IMR-90 (cell line): ENCODE data around the gene MAFG. TPM values are rescaled to one million over a fixed set of nuclear protein-coding genes. Genes with fewer than 3 reads are reported as not detected.

Experiments
- ATAC-seq: fragments of 200-7000 bp; cut with Tn5 transposase; 2 replicates; pipeline ENCODE4 v1.9.1; 2020; ENCODE audit warnings: low read depth, mild to moderate bottlenecking, moderate library complexity
- BruUV-seq: library from RNA; stranded (reverse); fragments of 400-500 nt; replicated peaks from 2 replicates; lab custom pipeline; 2021; lab: Mats Ljungman, UMichigan
- CTCF ChIA-PET: fragments of 300-600 bp; formaldehyde crosslinking; extraction: SDS; loops from one replicate; lab custom pipeline; 2021; ENCODE audit warnings: antibody characterized with exemption; lab: Yijun Ruan, JAX
- POLR2A ChIA-PET: fragments of 300-600 bp; sonication (Branson Sonifier 250); formaldehyde crosslinking; loops from one replicate; lab custom pipeline; 2022; ENCODE audit warnings: antibody characterized with exemption; ENCODE audit not compliant: unreplicated experiment; lab: Charles Lee
- DNase-seq: peaks from one replicate; pipeline ENCODE4 v3.0.0; 2013
- H2AFZ ChIP-seq: replicated peaks from 2 replicates; pipeline ENCODE3; 2013; ENCODE audit warnings: low read length, mild to moderate bottlenecking; ENCODE audit not compliant: poor library complexity
- H2AK5ac ChIP-seq: 2 replicates; pipeline ENCODE4 v1.6.1; 2013; ENCODE audit warnings: low read depth, low read length, inconsistent platforms
- H2AK9ac ChIP-seq: replicated peaks from 2 replicates; pipeline ENCODE3; 2013; ENCODE audit warnings: mild to moderate bottlenecking, low read depth, low read length, moderate library complexity; ENCODE audit not compliant: poor library complexity
- H2BK120ac ChIP-seq: 2 replicates; pipeline ENCODE4 v1.6.1; 2013; ENCODE audit warnings: low read depth, low read length, inconsistent platforms
- H2BK15ac ChIP-seq: 3 replicates; pipeline ENCODE4 v1.6.1; 2013; ENCODE audit warnings: low read depth, low read length, inconsistent platforms
- H2BK20ac ChIP-seq: 2 replicates; pipeline ENCODE4 v1.6.1; 2013; ENCODE audit warnings: low read depth, mild to moderate bottlenecking, inconsistent platforms, low read length, moderate library complexity
- H2BK5ac ChIP-seq: 2 replicates; pipeline ENCODE4 v1.6.1; 2013; ENCODE audit warnings: mild to moderate bottlenecking, low read depth, low read length, inconsistent platforms; ENCODE audit not compliant: poor library complexity, severe bottlenecking
- H3K14ac ChIP-seq: replicated peaks from 2 replicates; pipeline ENCODE4 v1.6.1; 2013; ENCODE audit warnings: low read depth, low read length, inconsistent platforms
- H3K18ac ChIP-seq: 2 replicates; pipeline ENCODE4 v1.6.1; 2013; ENCODE audit warnings: low read depth, low read length, control low read depth
- H3K23ac ChIP-seq: 2 replicates; pipeline ENCODE4 v1.6.1; 2013; ENCODE audit warnings: low read depth, low read length, inconsistent platforms
- H3K27ac ChIP-seq: 2 replicates; pipeline ENCODE4 v1.5.1; 2013; ENCODE audit warnings: mild to moderate bottlenecking, control low read depth, low read length; ENCODE audit not compliant: insufficient read depth
- H3K27me3 ChIP-seq: 2 replicates; pipeline ENCODE4 v1.6.1; 2013; ENCODE audit warnings: low read length; ENCODE audit not compliant: control insufficient read depth, insufficient read depth
- H3K36me3 ChIP-seq: 2 replicates; pipeline ENCODE4 v1.6.1; 2013; ENCODE audit warnings: low read length, mixed read lengths; ENCODE audit not compliant: control insufficient read depth, insufficient read depth
- H3K4ac ChIP-seq: 2 replicates; pipeline ENCODE4 v1.6.1; 2013; ENCODE audit warnings: low read depth, low read length, inconsistent platforms
- H3K4me1 ChIP-seq: 2 replicates; pipeline ENCODE4 v1.6.1; 2013; ENCODE audit warnings: low read length, mixed read lengths; ENCODE audit not compliant: control insufficient read depth, insufficient read depth
- H3K4me2 ChIP-seq: 2 replicates; pipeline ENCODE4 v1.6.1; 2013; ENCODE audit warnings: low read depth, mild to moderate bottlenecking, control low read depth, low read length, moderate library complexity
- H3K4me3 ChIP-seq: 2 replicates; pipeline ENCODE4 v1.5.1; 2013; ENCODE audit warnings: low read depth, mild to moderate bottlenecking, control low read depth, low read length, moderate library complexity; ENCODE audit not compliant: insufficient read depth
- H3K56ac ChIP-seq: 2 replicates; pipeline ENCODE4 v1.6.1; 2013; ENCODE audit warnings: low read length, inconsistent platforms; ENCODE audit not compliant: insufficient read depth; ENCODE audit errors: extremely low read depth
- H3K79me1 ChIP-seq, 2 experiments: 2 replicates each; pipeline ENCODE4 v1.6.1; 2013; ENCODE audit warnings: low read length in 2 of 2, inconsistent platforms in 1 of 2, low read depth in 1 of 2
- H3K9ac ChIP-seq: 2 replicates; pipeline ENCODE4 v1.6.1; 2013; ENCODE audit warnings: low read depth, low read length, control low read depth
- H3K9me1 ChIP-seq: 2 replicates; pipeline ENCODE4 v1.6.1; 2013; ENCODE audit warnings: low read length, inconsistent platforms; ENCODE audit not compliant: insufficient read depth
- H3K9me3 ChIP-seq: 2 replicates; pipeline ENCODE4 v1.6.1; 2013; ENCODE audit warnings: low read length; ENCODE audit not compliant: control insufficient read depth, insufficient read depth
- H4K20me1 ChIP-seq: 2 replicates; pipeline ENCODE4 v1.6.1; 2013; ENCODE audit warnings: low read length, inconsistent platforms; ENCODE audit not compliant: insufficient read depth
- H4K5ac ChIP-seq: 2 replicates; pipeline ENCODE4 v1.6.1; 2013; ENCODE audit warnings: mild to moderate bottlenecking, low read depth, low read length, control low read depth
- H4K8ac ChIP-seq, 2 experiments: 2 replicates each; pipeline ENCODE4 v1.6.1; 2013; ENCODE audit warnings: low read depth in 2 of 2, low read length in 2 of 2, control low read depth in 1 of 2, inconsistent platforms in 1 of 2
- H4K91ac ChIP-seq: 2 replicates; pipeline ENCODE4 v1.6.1; 2013; ENCODE audit warnings: low read depth, low read length, inconsistent platforms; ENCODE audit not compliant: insufficient read depth
- BHLHE40 ChIP-seq: fragments of 150-350 bp; IDR thresholded peaks from 2 replicates; pipeline ENCODE4 v1.6.1; 2016; ENCODE audit warnings: mild to moderate bottlenecking, low read depth, low read length
- CEBPB ChIP-seq: IDR thresholded peaks from 2 replicates; pipeline ENCODE4 v1.6.1; 2012; ENCODE audit warnings: low read depth, low read length, improper control_type of control experiment
- CHD1 ChIP-seq: IDR thresholded peaks from 2 replicates; pipeline ENCODE4 v1.6.1; 2012; ENCODE audit warnings: low read depth, low read length, improper control_type of control experiment
- FOS ChIP-seq: fragments of 150-350 bp; IDR thresholded peaks from 2 replicates; pipeline ENCODE4 v1.6.1; 2016; ENCODE audit warnings: low read depth, low read length
- MAFK ChIP-seq: IDR thresholded peaks from 2 replicates; pipeline ENCODE4 v1.6.1; 2012; ENCODE audit warnings: low read depth, low read length, improper control_type of control experiment
- MAZ ChIP-seq: IDR thresholded peaks from 2 replicates; pipeline ENCODE4 v1.6.1; 2012; ENCODE audit warnings: low read depth, mild to moderate bottlenecking, low read length, improper control_type of control experiment, moderate library complexity, borderline replicate concordance
- MXI1 ChIP-seq: IDR thresholded peaks from 2 replicates; pipeline ENCODE4 v1.6.1; 2012; ENCODE audit warnings: low read depth, mild to moderate bottlenecking, low read length, moderate library complexity, borderline replicate concordance
- NFE2L2 ChIP-seq: fragments of 150-350 bp; IDR thresholded peaks from 2 replicates; pipeline ENCODE4 v1.6.1; 2016; ENCODE audit warnings: low read depth, mild to moderate bottlenecking, low read length
- POLR2A ChIP-seq: IDR thresholded peaks from 2 replicates; pipeline ENCODE4 v1.6.1; 2012; ENCODE audit warnings: mild to moderate bottlenecking, low read depth, low read length
- RAD21 ChIP-seq: IDR thresholded peaks from 2 replicates; pipeline ENCODE4 v1.6.1; 2012; ENCODE audit warnings: low read length, improper control_type of control experiment
- RCOR1 ChIP-seq: IDR thresholded peaks from 2 replicates; pipeline ENCODE4 v1.6.1; 2012; ENCODE audit warnings: mild to moderate bottlenecking, low read length, improper control_type of control experiment; ENCODE audit not compliant: insufficient replicate concordance
- RFX5 ChIP-seq: IDR thresholded peaks from 2 replicates; pipeline ENCODE4 v1.8.0; 2012; ENCODE audit warnings: low read depth, mild to moderate bottlenecking, low read length, moderate library complexity
- SMC3 ChIP-seq: fragments of 150-350 bp; IDR thresholded peaks from 2 replicates; pipeline ENCODE4 v1.6.1; 2016; ENCODE audit warnings: low read depth, mild to moderate bottlenecking, antibody characterized with exemption, low read length, moderate library complexity
- USF2 ChIP-seq: fragments of 150-350 bp; IDR thresholded peaks from 2 replicates; pipeline ENCODE4 v1.6.1; 2017; ENCODE audit warnings: mild to moderate bottlenecking, antibody characterized with exemption, low read length, low read depth
- WGBS, 2 experiments: methylation state at CpG; one replicate each; pipeline versions ENCODE4 v1.1.5 to v1.1.7; 2013; ENCODE audit warnings: missing lambda C conversion rate in 2 of 2; ENCODE audit not compliant: insufficient read length in 1 of 2; ENCODE audit errors: extremely low coverage in 2 of 2; 5-methylcytosine and 5-hydroxymethylcytosine counted together
- dilution Hi-C: fragments of 300-500 bp; cut with HindIII; formaldehyde crosslinking; loops from one replicate; pipeline ENCODE4 v1.14.3; 2018; ENCODE audit warnings: low sequenced_read_pairs; ENCODE audit not compliant: unreplicated experiment
- in situ Hi-C: fragments of 300-500 bp; cut with MboI; formaldehyde crosslinking; loops from 3 replicates; pipeline ENCODE4 v1.14.3; 2019; ENCODE audit warnings: low sequenced_read_pairs, inconsistent platforms, mixed read lengths
- intact Hi-C: fragments of 100-400 bp; cut with micrococcal nuclease; formaldehyde crosslinking; loops from 2 replicates; pipeline ENCODE4 v1.10.0; 2022
- polyA plus RNA-seq, 3 experiments: library from polyadenylated mRNA; depleted of rRNA; stranded (reverse); fragments of >200 nt; gene quantifications; 2 replicates each; pipeline ENCODE4 v1.2.3, GENCODE V29; 2012; ENCODE audit warnings: low replicate concordance in 1 of 3
- total RNA-seq: library from RNA; depleted of rRNA; stranded (reverse); fragments of >200 nt; gene quantifications from 2 replicates; pipeline ENCODE4 v1.2.3, GENCODE V29; 2012
- TF ChIP-seq, protein P1 (sequence below): fragments of 150-350 bp; IDR thresholded peaks from 2 replicates; pipeline ENCODE4 v1.6.1; 2016; ENCODE audit warnings: low read depth, mild to moderate bottlenecking, low read length, moderate library complexity, borderline replicate concordance
- TF ChIP-seq, protein P2 (sequence below): conservative IDR thresholded peaks from 2 replicates; pipeline ENCODE4 v1.5.1; 2012; ENCODE audit warnings: mild to moderate bottlenecking, low read depth, low read length, improper control_type of control experiment

Gene MAFG
- total and polyA plus RNA-seq, 2 of the 4 experiments (the other 2 are of a cell fraction), result 6.1 to 15.4 TPM

- dilution Hi-C loops (no loop called here), in situ Hi-C loops (no loop called here), intact Hi-C loops (no loop called here)
- ATAC-seq (no peak), DNase-seq (no peak)
- H2AK9ac ChIP-seq, result no peak overlapping the region
- peaks cover 54% of the 10 kb centered on the region for H3K36me3 ChIP-seq
- H3K18ac ChIP-seq, result no peak overlapping the region
- H2BK20ac ChIP-seq, result no peak overlapping the region
- H3K4ac ChIP-seq, result no peak overlapping the region
- no peak overlapping the region for H4K91ac ChIP-seq
- peaks cover 48 to 68% of the 10 kb centered on the region in 2 experiments for H3K79me1 ChIP-seq
- no peak overlapping the region for H2BK120ac ChIP-seq
- ChIA-PET POLR2A (no interaction called here), CTCF (no interaction called here)
- WGBS, 2 experiments, result 100% methylated on average over 6 of the region's 11 CpGs; no CpG with 5 or more reads in 1 of the 2 experiments
- H2AFZ ChIP-seq, result no peak overlapping the region
- no peak overlapping the region for H3K23ac ChIP-seq
- no peak overlapping the region for H2BK15ac ChIP-seq
- H3K27me3 ChIP-seq, result no peaks in the 10 kb centered on the region
- no peak overlapping the region for H2AK5ac ChIP-seq
- TF ChIP-seq, protein P1, sequence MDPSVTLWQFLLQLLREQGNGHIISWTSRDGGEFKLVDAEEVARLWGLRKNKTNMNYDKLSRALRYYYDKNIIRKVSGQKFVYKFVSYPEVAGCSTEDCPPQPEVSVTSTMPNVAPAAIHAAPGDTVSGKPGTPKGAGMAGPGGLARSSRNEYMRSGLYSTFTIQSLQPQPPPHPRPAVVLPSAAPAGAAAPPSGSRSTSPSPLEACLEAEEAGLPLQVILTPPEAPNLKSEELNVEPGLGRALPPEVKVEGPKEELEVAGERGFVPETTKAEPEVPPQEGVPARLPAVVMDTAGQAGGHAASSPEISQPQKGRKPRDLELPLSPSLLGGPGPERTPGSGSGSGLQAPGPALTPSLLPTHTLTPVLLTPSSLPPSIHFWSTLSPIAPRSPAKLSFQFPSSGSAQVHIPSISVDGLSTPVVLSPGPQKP, result no peak
- TF ChIP-seq MXI1 (no peak), USF2 (no peak), POLR2A (no peak), RCOR1 (no peak), CHD1 (no peak), CEBPB (no peak), NFE2L2 (no peak), MAFK (no peak), RAD21 (no peak), MAZ (no peak), FOS (no peak), RFX5 (no peak), SMC3 (no peak), BHLHE40 (no peak)
- TF ChIP-seq, protein P2, sequence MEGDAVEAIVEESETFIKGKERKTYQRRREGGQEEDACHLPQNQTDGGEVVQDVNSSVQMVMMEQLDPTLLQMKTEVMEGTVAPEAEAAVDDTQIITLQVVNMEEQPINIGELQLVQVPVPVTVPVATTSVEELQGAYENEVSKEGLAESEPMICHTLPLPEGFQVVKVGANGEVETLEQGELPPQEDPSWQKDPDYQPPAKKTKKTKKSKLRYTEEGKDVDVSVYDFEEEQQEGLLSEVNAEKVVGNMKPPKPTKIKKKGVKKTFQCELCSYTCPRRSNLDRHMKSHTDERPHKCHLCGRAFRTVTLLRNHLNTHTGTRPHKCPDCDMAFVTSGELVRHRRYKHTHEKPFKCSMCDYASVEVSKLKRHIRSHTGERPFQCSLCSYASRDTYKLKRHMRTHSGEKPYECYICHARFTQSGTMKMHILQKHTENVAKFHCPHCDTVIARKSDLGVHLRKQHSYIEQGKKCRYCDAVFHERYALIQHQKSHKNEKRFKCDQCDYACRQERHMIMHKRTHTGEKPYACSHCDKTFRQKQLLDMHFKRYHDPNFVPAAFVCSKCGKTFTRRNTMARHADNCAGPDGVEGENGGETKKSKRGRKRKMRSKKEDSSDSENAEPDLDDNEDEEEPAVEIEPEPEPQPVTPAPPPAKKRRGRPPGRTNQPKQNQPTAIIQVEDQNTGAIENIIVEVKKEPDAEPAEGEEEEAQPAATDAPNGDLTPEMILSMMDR, result no peak
- H3K4me2 ChIP-seq, result no peak overlapping the region
- H3K9ac ChIP-seq, result no peak overlapping the region
- no peaks in the 10 kb centered on the region; the same call in 1 of the 2 replicates for H3K4me1 ChIP-seq
- H4K8ac ChIP-seq, result no peak overlapping the region
- H3K9me1 ChIP-seq, result no peaks in the 10 kb centered on the region
- no peak overlapping the region for H3K14ac ChIP-seq
- no peak overlapping the region for H4K5ac ChIP-seq
- no TSS peak for BruUV-seq
- no peak overlapping the region for H2BK5ac ChIP-seq
- peaks cover 19% of the 10 kb centered on the region for H4K20me1 ChIP-seq
- no peak overlapping the region for H3K4me3 ChIP-seq
- H3K9me3 ChIP-seq, result no peaks in the 10 kb centered on the region
- H3K27ac ChIP-seq, result no peak overlapping the region
- H3K56ac ChIP-seq, result no peak overlapping the region
Measured at GRCh38 chr17:81884520-81884919, 43.0 kb downstream of the MAFG start.
